Measurements from ENCODE around the gene NFASC. TPM values are rescaled to one million over a fixed set of nuclear protein-coding genes. Genes with fewer than 3 reads are reported as not detected.

Gene NFASC
- total and polyA plus RNA-seq, 2 experiments from 2014 or later: 3.9 to 11.7 TPM

DNA sequence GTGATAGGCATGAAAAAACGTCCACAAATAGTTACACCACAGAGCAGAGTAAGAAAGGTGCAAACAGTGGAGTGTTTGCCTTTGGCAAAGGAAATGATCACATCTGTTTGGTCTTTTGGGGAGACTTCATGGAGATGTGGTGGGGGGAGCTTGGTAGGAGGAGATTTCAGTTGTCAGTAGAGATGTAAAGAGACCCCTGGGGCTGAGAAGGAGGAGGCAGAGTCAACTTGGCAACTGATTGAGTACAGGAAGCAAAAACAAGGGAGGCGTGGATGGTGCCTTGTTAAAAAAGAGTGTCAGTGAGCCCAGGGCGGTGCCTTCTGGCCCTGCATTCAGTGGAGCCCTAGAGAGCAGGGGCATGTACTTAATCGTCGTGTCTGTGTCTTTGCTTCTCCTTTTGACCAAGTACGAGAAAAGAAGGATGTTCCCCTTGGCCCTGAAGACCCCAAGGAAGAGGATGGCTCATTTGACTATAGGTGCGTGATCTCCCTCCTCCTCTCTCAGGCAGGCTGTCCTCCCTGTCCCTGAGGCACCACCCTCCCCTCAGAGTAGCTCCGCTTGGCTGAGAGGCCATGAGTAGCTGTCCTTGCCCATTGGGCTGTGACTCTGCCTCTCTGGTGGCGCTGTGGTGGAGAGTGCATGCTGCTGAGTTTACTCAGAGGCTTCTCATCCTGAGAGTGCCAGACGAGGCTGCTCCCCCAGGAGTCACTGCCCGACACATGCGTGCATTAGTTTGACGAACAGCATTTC lies 141.9 kb downstream of the NFASC start:
- DNase-seq (ENCODE audit: low spot score) (no peak), ATAC-seq (peak; percentile 22)
- no peak overlapping the region for H3K4me3 ChIP-seq
- H2AFZ ChIP-seq: no peak overlapping the region
- H3K79me2 ChIP-seq (replicated peaks; ENCODE audit: insufficient read depth): no peaks in the 10 kb centered on the region
- Mint-ChIP-seq H3K27me3 (ENCODE audit: insufficient read depth, low read depth, poor library complexity) (peaks cover 7% of the 10 kb centered on the region), H3K4me3 (no peak overlapping the region; the same call in 2 of the 3 replicates), H3K36me3 (ENCODE audit: low read depth) (no peaks in the 10 kb centered on the region; the same call in 2 of the 3 replicates), H3K27ac (no peak overlapping the region), H3K4me1 (peaks cover 30% of the 10 kb centered on the region), H3K9me3 (no peaks in the 10 kb centered on the region)
- H3K27me3 ChIP-seq (ENCODE audit: insufficient read depth): no peaks in the 10 kb centered on the region
- no peaks in the 10 kb centered on the region for H3K36me3 ChIP-seq (ENCODE audit: insufficient read depth)
- H3K27ac ChIP-seq (ENCODE audit: low read depth): no peak overlapping the region
- no peaks in the 10 kb centered on the region; the same call in 1 of the 2 replicates for H3F3A ChIP-seq (replicated peaks; ENCODE audit: low read depth)
- H3K9me2 ChIP-seq (ENCODE audit: insufficient read depth): no peaks in the 10 kb centered on the region
- H4K20me1 ChIP-seq (replicated peaks; ENCODE audit: insufficient read depth): no peaks in the 10 kb centered on the region
- H3K4me2 ChIP-seq: no peak overlapping the region
- no peaks in the 10 kb centered on the region for H3K4me1 ChIP-seq (ENCODE audit: insufficient read depth)
- no peak for TF ChIP-seq EZH2phosphoT487 (IDR thresholded peaks at IDR 0.05; ENCODE audit: unreplicated experiment)
- TF ChIP-seq, protein P1, sequence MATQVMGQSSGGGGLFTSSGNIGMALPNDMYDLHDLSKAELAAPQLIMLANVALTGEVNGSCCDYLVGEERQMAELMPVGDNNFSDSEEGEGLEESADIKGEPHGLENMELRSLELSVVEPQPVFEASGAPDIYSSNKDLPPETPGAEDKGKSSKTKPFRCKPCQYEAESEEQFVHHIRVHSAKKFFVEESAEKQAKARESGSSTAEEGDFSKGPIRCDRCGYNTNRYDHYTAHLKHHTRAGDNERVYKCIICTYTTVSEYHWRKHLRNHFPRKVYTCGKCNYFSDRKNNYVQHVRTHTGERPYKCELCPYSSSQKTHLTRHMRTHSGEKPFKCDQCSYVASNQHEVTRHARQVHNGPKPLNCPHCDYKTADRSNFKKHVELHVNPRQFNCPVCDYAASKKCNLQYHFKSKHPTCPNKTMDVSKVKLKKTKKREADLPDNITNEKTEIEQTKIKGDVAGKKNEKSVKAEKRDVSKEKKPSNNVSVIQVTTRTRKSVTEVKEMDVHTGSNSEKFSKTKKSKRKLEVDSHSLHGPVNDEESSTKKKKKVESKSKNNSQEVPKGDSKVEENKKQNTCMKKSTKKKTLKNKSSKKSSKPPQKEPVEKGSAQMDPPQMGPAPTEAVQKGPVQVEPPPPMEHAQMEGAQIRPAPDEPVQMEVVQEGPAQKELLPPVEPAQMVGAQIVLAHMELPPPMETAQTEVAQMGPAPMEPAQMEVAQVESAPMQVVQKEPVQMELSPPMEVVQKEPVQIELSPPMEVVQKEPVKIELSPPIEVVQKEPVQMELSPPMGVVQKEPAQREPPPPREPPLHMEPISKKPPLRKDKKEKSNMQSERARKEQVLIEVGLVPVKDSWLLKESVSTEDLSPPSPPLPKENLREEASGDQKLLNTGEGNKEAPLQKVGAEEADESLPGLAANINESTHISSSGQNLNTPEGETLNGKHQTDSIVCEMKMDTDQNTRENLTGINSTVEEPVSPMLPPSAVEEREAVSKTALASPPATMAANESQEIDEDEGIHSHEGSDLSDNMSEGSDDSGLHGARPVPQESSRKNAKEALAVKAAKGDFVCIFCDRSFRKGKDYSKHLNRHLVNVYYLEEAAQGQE (IDR thresholded peaks at IDR 0.05; ENCODE audit: unreplicated experiment): no peak
- TF ChIP-seq EZH2 (IDR thresholded peaks at IDR 0.05; ENCODE audit: low read depth, unreplicated experiment): no peak
- no peak for TF ChIP-seq ZNF331 (CRISPR knock-in tag; IDR thresholded peaks at IDR 0.05; ENCODE audit: low read depth)
- no peak for TF ChIP-seq JUNB (IDR thresholded peaks at IDR 0.05; ENCODE audit: unreplicated experiment)
- no peak for TF ChIP-seq STAT1 (IDR thresholded peaks at IDR 0.05; ENCODE audit: unreplicated experiment)
- no peak for TF ChIP-seq POLR2AphosphoS5 (IDR thresholded peaks at IDR 0.05; ENCODE audit: low read depth)
- TF ChIP-seq NANOG (IDR thresholded peaks at IDR 0.05; ENCODE audit: borderline replicate concordance): no peak
- TF ChIP-seq, protein P2, sequence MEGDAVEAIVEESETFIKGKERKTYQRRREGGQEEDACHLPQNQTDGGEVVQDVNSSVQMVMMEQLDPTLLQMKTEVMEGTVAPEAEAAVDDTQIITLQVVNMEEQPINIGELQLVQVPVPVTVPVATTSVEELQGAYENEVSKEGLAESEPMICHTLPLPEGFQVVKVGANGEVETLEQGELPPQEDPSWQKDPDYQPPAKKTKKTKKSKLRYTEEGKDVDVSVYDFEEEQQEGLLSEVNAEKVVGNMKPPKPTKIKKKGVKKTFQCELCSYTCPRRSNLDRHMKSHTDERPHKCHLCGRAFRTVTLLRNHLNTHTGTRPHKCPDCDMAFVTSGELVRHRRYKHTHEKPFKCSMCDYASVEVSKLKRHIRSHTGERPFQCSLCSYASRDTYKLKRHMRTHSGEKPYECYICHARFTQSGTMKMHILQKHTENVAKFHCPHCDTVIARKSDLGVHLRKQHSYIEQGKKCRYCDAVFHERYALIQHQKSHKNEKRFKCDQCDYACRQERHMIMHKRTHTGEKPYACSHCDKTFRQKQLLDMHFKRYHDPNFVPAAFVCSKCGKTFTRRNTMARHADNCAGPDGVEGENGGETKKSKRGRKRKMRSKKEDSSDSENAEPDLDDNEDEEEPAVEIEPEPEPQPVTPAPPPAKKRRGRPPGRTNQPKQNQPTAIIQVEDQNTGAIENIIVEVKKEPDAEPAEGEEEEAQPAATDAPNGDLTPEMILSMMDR (conservative IDR thresholded peaks at IDR 0.05; ENCODE audit: low read depth in 2 of 2): no peak
- TF ChIP-seq, protein P3, sequence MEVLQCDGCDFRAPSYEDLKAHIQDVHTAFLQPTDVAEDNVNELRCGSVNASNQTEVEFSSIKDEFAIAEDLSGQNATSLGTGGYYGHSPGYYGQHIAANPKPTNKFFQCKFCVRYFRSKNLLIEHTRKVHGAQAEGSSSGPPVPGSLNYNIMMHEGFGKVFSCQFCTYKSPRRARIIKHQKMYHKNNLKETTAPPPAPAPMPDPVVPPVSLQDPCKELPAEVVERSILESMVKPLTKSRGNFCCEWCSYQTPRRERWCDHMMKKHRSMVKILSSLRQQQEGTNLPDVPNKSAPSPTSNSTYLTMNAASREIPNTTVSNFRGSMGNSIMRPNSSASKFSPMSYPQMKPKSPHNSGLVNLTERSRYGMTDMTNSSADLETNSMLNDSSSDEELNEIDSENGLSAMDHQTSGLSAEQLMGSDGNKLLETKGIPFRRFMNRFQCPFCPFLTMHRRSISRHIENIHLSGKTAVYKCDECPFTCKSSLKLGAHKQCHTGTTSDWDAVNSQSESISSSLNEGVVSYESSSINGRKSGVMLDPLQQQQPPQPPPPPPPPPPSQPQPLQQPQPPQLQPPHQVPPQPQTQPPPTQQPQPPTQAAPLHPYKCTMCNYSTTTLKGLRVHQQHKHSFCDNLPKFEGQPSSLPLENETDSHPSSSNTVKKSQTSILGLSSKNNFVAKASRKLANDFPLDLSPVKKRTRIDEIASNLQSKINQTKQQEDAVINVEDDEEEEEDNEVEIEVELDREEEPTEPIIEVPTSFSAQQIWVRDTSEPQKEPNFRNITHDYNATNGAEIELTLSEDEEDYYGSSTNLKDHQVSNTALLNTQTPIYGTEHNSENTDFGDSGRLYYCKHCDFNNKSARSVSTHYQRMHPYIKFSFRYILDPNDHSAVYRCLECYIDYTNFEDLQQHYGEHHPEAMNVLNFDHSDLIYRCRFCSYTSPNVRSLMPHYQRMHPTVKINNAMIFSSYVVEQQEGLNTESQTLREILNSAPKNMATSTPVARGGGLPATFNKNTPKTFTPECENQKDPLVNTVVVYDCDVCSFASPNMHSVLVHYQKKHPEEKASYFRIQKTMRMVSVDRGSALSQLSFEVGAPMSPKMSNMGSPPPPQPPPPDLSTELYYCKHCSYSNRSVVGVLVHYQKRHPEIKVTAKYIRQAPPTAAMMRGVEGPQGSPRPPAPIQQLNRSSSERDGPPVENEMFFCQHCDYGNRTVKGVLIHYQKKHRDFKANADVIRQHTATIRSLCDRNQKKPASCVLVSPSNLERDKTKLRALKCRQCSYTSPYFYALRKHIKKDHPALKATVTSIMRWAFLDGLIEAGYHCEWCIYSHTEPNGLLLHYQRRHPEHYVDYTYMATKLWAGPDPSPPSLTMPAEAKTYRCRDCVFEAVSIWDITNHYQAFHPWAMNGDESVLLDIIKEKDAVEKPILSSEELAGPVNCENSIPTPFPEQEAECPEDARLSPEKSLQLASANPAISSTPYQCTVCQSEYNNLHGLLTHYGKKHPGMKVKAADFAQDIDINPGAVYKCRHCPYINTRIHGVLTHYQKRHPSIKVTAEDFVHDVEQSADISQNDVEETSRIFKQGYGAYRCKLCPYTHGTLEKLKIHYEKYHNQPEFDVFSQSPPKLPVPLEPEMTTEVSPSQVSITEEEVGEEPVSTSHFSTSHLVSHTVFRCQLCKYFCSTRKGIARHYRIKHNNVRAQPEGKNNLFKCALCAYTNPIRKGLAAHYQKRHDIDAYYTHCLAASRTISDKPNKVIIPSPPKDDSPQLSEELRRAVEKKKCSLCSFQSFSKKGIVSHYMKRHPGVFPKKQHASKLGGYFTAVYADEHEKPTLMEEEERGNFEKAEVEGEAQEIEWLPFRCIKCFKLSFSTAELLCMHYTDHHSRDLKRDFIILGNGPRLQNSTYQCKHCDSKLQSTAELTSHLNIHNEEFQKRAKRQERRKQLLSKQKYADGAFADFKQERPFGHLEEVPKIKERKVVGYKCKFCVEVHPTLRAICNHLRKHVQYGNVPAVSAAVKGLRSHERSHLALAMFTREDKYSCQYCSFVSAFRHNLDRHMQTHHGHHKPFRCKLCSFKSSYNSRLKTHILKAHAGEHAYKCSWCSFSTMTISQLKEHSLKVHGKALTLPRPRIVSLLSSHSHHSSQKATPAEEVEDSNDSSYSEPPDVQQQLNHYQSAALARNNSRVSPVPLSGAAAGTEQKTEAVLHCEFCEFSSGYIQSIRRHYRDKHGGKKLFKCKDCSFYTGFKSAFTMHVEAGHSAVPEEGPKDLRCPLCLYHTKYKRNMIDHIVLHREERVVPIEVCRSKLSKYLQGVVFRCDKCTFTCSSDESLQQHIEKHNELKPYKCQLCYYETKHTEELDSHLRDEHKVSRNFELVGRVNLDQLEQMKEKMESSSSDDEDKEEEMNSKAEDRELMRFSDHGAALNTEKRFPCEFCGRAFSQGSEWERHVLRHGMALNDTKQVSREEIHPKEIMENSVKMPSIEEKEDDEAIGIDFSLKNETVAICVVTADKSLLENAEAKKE (CRISPR knock-in tag; IDR thresholded peaks at IDR 0.05): no peak
- TF ChIP-seq ZNF114 (CRISPR knock-in tag; IDR thresholded peaks at IDR 0.05): no peak
- TF ChIP-seq, protein P4, sequence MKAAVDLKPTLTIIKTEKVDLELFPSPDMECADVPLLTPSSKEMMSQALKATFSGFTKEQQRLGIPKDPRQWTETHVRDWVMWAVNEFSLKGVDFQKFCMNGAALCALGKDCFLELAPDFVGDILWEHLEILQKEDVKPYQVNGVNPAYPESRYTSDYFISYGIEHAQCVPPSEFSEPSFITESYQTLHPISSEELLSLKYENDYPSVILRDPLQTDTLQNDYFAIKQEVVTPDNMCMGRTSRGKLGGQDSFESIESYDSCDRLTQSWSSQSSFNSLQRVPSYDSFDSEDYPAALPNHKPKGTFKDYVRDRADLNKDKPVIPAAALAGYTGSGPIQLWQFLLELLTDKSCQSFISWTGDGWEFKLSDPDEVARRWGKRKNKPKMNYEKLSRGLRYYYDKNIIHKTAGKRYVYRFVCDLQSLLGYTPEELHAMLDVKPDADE (IDR thresholded peaks at IDR 0.05): no peak
- TF ChIP-seq CREB1 (CRISPR knock-in tag; IDR thresholded peaks at IDR 0.05; ENCODE audit: low read depth): no peak
